OCI-LY1 (cell line): ENCODE measurements around the gene ZNF429.
"Not testable (repeated sequence)": the region's sequence is repeated elsewhere in the genome, so short reads cannot be mapped to it uniquely, and the experiment has no call there.

Experiments
- H2AFZ ChIP-seq: fragments of 200-600 bp; sonication (generic), shearing (Covaris generic); 2 replicates; pipeline ENCODE4 v1.6.0; 2014; ENCODE audit warnings: antibody characterized with exemption, mild to moderate bottlenecking, low read length
- H3F3A ChIP-seq: fragments of 200-600 bp; sonication (generic), shearing (Covaris generic); 2 replicates; pipeline ENCODE4 v1.6.0; 2014; ENCODE audit warnings: mild to moderate bottlenecking, antibody characterized with exemption, low read length, moderate library complexity; ENCODE audit not compliant: insufficient read depth
- H3K27ac ChIP-seq: fragments of 200-600 bp; sonication (generic); 2 replicates; pipeline ENCODE4 v1.5.1; 2014; ENCODE audit warnings: low read length, mixed run types, mild to moderate bottlenecking, low read depth; ENCODE audit not compliant: poor library complexity, severe bottlenecking
- H3K27me3 ChIP-seq: fragments of 200-600 bp; sonication (generic); 2 replicates; pipeline ENCODE4 v1.6.0; 2014; ENCODE audit warnings: antibody characterized with exemption, mild to moderate bottlenecking, low read length, moderate library complexity; ENCODE audit not compliant: insufficient read depth
- H3K36me3 ChIP-seq: fragments of 200-600 bp; sonication (generic); 2 replicates; pipeline ENCODE4 v1.6.1; 2014; ENCODE audit warnings: mild to moderate bottlenecking, antibody characterized with exemption, low read length, moderate library complexity, mixed read lengths; ENCODE audit not compliant: insufficient read depth
- H3K4me1 ChIP-seq: fragments of 200-600 bp; sonication (generic); 2 replicates; pipeline ENCODE4 v1.5.1; 2014; ENCODE audit warnings: mild to moderate bottlenecking, low read length, moderate library complexity; ENCODE audit not compliant: insufficient read depth, severe bottlenecking
- H3K4me2 ChIP-seq: fragments of 200-600 bp; sonication (generic), shearing (Covaris generic); 2 replicates; pipeline ENCODE4 v1.6.1; 2014; ENCODE audit warnings: low read length
- H3K4me3 ChIP-seq: fragments of 200-600 bp; sonication (generic); 2 replicates; pipeline ENCODE4 v1.5.1; 2014; ENCODE audit warnings: low read length, low read depth, mild to moderate bottlenecking, mixed read lengths; ENCODE audit not compliant: poor library complexity, severe bottlenecking
- H3K79me2 ChIP-seq: fragments of 200-600 bp; shearing (Covaris generic); 2 replicates; pipeline ENCODE4 v1.6.1; 2016; ENCODE audit warnings: mixed run types, low read length, mixed read lengths; ENCODE audit not compliant: insufficient read depth
- H3K9ac ChIP-seq: fragments of 200-600 bp; sonication (generic), shearing (Covaris generic); 2 replicates; pipeline ENCODE4 v1.6.1; 2014; ENCODE audit warnings: mild to moderate bottlenecking, low read length, mixed read lengths
- H3K9me2 ChIP-seq: fragments of 200-600 bp; sonication (generic), shearing (Covaris generic); 2 replicates; pipeline ENCODE4 v1.6.1; 2014; ENCODE audit warnings: low read depth, mild to moderate bottlenecking, low read length, mixed read lengths
- H3K9me3 ChIP-seq: fragments of 200-600 bp; shearing (Covaris generic); 2 replicates; pipeline ENCODE4 v1.6.1; 2014; ENCODE audit warnings: low read length, mixed read lengths
- H4K20me1 ChIP-seq: fragments of 200-600 bp; sonication (generic), shearing (Covaris generic); 2 replicates; pipeline ENCODE4 v1.6.0; 2016; ENCODE audit warnings: mild to moderate bottlenecking, low read length; ENCODE audit not compliant: insufficient read depth
- EZH2 ChIP-seq: fragments of 200-600 bp; sonication (generic), shearing (Covaris generic); IDR thresholded peaks from 2 replicates; pipeline ENCODE4 v1.8.0; 2017; ENCODE audit warnings: borderline replicate concordance, mixed run types, mild to moderate bottlenecking, antibody characterized with exemption, low read length, moderate library complexity, mixed read lengths
- TF ChIP-seq, protein P1 (sequence below): fragments of 200-600 bp; sonication (generic), shearing (Covaris generic); IDR thresholded peaks from 2 replicates; pipeline ENCODE4 v1.5.1; 2017; ENCODE audit warnings: mild to moderate bottlenecking, antibody characterized with exemption, low read length, moderate library complexity, mixed read lengths

ZNF429 gene

DNA sequence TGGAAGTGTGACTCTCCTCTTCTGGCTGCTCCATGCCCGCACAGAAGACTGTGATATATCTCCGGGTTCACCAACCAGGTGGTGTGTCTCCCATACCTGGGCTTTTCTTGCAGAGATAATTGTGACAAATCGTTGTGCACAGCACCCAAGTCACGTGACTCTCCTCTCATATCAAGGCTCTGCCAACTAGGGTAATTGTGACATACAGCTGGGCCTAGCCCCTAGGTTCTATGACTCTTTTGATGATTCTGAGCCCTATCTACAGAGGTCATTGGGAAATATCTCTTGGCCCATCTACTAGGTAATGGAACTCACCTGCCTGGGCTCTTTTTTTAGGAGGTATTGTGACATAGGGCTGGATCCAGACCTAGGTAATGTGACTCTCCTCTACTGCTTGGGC, 89.8 kb downstream of the ZNF429 start:
- H3K27ac ChIP-seq: no peak overlapping the region
- no peaks in the 10 kb centered on the region for H4K20me1 ChIP-seq
- H3K27me3 ChIP-seq: no peaks in the 10 kb centered on the region
- no peaks in the 10 kb centered on the region for H3K9me3 ChIP-seq
- H3K9me2 ChIP-seq: no peaks in the 10 kb centered on the region
- H3K4me1 ChIP-seq: no peaks in the 10 kb centered on the region
- no peaks in the 10 kb centered on the region for H3K79me2 ChIP-seq
- H3K4me3 ChIP-seq: no peak overlapping the region
- no peaks in the 10 kb centered on the region for H3K36me3 ChIP-seq
- H2AFZ ChIP-seq: no peak overlapping the region
- TF ChIP-seq EZH2: no peak
- H3K4me2 ChIP-seq: no peak overlapping the region
- no peaks in the 10 kb centered on the region for H3F3A ChIP-seq
- H3K9ac ChIP-seq: no peak overlapping the region

DNA sequence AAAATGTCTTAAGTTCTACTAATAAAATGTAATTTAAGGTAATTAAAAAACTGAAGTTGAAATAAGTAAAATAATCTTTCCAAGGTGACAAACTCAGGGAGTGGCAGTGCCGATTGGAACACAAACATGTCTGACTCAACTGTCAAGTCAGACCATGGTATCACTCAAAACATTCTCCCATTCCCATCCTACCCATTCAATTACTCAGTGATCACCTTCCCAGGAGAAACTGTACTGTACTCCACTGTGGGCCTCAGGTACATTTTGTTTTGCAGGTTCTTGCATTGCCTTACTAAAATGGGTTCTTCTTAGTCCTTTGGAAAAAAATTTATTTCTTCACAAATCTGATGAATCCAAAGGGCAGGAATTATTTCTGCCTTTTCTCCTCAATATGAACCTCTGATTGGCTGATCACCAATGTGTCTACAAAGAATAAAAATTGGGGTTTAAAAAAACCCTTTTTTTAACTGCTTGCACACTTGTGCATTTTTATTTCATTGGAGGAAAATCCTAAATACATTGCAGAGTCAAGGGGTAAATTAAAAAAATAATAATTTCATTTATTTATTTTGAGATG, 96.8 kb downstream of the ZNF429 start:
- no peak overlapping the region for H3K9ac ChIP-seq
- no peak overlapping the region for H3K4me2 ChIP-seq

DNA sequence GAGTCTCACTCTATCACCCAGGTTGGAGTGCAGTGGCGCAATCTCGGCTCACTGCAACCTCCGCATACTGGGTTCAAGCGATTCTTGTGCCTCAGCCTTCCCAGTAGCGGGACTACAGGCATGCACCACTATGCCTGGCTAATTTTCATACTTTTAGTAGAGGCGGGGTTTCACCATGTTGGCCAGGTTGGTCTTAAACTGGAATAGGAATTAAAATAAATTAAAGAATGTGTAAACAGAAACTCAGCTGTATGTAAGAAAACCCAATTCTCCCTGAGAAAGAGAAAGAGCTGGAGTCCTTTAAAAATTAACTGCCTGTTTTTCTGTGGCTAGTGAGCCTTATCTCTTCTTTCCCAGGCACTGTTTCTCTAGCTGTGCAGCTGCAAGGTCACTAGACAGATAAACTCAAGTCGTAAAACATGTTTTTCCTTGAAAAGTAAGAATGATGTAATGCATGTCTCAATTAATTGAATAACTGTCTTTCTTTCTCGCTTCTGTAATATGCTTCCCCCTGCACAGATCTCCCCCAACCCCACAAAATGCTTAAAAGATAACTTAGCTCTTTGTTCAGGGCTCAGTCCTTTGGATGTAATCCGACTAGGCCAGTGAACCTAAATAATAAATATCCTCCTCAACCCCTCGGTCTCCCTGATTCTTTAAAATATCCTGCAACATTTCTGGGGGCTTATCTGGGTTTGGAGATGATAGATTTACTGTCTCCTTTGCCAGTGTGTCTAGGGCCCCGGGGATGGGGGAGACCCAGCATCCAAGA, 97.4 kb downstream of the ZNF429 start:
- not testable (repeated sequence) for H3K27ac ChIP-seq

More for the DNA sequence above, 96.8 kb downstream of the ZNF429 start:
- H3K27ac ChIP-seq: no peak overlapping the region
- H2AFZ ChIP-seq: no peak overlapping the region
- no peaks in the 10 kb centered on the region for H4K20me1 ChIP-seq
- TF ChIP-seq, protein P1, sequence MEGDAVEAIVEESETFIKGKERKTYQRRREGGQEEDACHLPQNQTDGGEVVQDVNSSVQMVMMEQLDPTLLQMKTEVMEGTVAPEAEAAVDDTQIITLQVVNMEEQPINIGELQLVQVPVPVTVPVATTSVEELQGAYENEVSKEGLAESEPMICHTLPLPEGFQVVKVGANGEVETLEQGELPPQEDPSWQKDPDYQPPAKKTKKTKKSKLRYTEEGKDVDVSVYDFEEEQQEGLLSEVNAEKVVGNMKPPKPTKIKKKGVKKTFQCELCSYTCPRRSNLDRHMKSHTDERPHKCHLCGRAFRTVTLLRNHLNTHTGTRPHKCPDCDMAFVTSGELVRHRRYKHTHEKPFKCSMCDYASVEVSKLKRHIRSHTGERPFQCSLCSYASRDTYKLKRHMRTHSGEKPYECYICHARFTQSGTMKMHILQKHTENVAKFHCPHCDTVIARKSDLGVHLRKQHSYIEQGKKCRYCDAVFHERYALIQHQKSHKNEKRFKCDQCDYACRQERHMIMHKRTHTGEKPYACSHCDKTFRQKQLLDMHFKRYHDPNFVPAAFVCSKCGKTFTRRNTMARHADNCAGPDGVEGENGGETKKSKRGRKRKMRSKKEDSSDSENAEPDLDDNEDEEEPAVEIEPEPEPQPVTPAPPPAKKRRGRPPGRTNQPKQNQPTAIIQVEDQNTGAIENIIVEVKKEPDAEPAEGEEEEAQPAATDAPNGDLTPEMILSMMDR: no peak
- no peak for TF ChIP-seq EZH2
- peaks cover 4% of the 10 kb centered on the region for H3K4me1 ChIP-seq
- H3K9me3 ChIP-seq: no peaks in the 10 kb centered on the region
- no peaks in the 10 kb centered on the region for H3K79me2 ChIP-seq
- H3K27me3 ChIP-seq: no peaks in the 10 kb centered on the region
- no peaks in the 10 kb centered on the region for H3F3A ChIP-seq
- H3K4me3 ChIP-seq: no peak overlapping the region
- H3K36me3 ChIP-seq: no peaks in the 10 kb centered on the region
- H3K9me2 ChIP-seq: no peaks in the 10 kb centered on the region

GRCh38 chr19:21603431-21604231, 98.2 kb downstream of the ZNF429 start:
- H3K4me1 ChIP-seq: peaks cover 4% of the 10 kb centered on the region
- no peak overlapping the region for H3K9ac ChIP-seq
- no peaks in the 10 kb centered on the region for H3K36me3 ChIP-seq
- H4K20me1 ChIP-seq: no peaks in the 10 kb centered on the region
- H2AFZ ChIP-seq: no peak overlapping the region
- peak overlapping the region; percentile 69; the same call in 1 of the 2 replicates for H3K4me2 ChIP-seq
- no peaks in the 10 kb centered on the region for H3K27me3 ChIP-seq
- H3K4me3 ChIP-seq: no peak overlapping the region
- no peaks in the 10 kb centered on the region for H3K9me2 ChIP-seq
- no peak overlapping the region for H3K27ac ChIP-seq
- no peaks in the 10 kb centered on the region for H3F3A ChIP-seq
- H3K9me3 ChIP-seq: no peaks in the 10 kb centered on the region
- H3K79me2 ChIP-seq: no peaks in the 10 kb centered on the region
- TF ChIP-seq EZH2: no peak
- TF ChIP-seq, protein P1: no peak

More for the DNA sequence above, 97.4 kb downstream of the ZNF429 start:
- not testable (repeated sequence) for H3K4me3 ChIP-seq, H3K27me3 ChIP-seq, H3K9me2 ChIP-seq, H3K4me2 ChIP-seq, H2AFZ ChIP-seq, H3K79me2 ChIP-seq, H3K9ac ChIP-seq, H3K4me1 ChIP-seq, H4K20me1 ChIP-seq, H3K36me3 ChIP-seq, H3F3A ChIP-seq, H3K9me3 ChIP-seq
